ENCODE data around the gene CAPS2. TPM values are rescaled to one million over a fixed set of nuclear protein-coding genes. Genes with fewer than 3 reads are reported as not detected.

CAPS2 gene
- total and polyA plus RNA-seq, 4 donors: 0.91 to 3.1 (median 1.4) TPM

DNA sequence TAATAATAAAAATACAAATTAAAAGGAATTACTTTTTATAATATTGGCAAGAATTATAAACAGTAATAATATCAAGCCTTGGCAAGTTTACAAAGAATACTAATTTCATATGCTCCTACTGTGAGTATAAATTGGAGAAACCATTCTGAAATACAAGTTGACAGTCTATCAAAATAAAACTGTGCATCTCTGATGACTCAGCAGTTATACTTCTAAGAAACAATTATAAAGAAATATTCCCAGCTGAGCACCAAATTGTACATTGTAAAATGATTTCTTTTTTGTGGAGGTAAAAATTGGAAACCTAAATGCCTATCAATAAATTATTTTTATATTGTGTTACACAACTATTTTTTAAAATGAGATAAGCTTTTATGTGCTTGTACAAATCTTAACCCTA lies 85.0 kb downstream of the CAPS2 start:
- H3K9ac ChIP-seq (ENCODE audit: low read depth in 1 of 2, low read length in 2 of 2): no peak overlapping the region
- no peaks in the 10 kb centered on the region for H3K27me3 ChIP-seq (ENCODE audit: control insufficient read depth in 4 of 4, insufficient read depth in 4 of 4, low read length in 3 of 4)
- H3K27ac ChIP-seq (ENCODE audit: low read depth in 1 of 2, low read length in 2 of 2): no peak overlapping the region
- no peak overlapping the region for H3K4me3 ChIP-seq (ENCODE audit: low read depth in 1 of 3, low read length in 3 of 3)
- peaks cover 0 to 5% (median 0%) of the 10 kb centered on the region in 4 donors for H3K9me3 ChIP-seq (ENCODE audit: control insufficient read depth in 4 of 4, low read length in 3 of 4)
- DNase-seq (ENCODE audit: low spot score): no peak
- H3K4me1 ChIP-seq (ENCODE audit: control insufficient read depth in 4 of 4, insufficient read depth in 4 of 4, low read length in 3 of 4): no peaks in the 10 kb centered on the region
- TF ChIP-seq FOXA1 (IDR thresholded peaks at IDR 0.05): no peak
- TF ChIP-seq JUND (IDR thresholded peaks at IDR 0.05): no peak
- TF ChIP-seq CTCF (IDR thresholded peaks at IDR 0.05; ENCODE audit: low read depth, low read length, missing input control): no peak
- TF ChIP-seq FOXA2 (IDR thresholded peaks at IDR 0.05): no peak
- TF ChIP-seq GABPA (IDR thresholded peaks at IDR 0.05 in 1 of 2, conservative IDR thresholded peaks at IDR 0.05 in 1 of 2): no peak
- TF ChIP-seq REST (IDR thresholded peaks at IDR 0.05): no peak
- TF ChIP-seq HNF4G (IDR thresholded peaks at IDR 0.05): no peak
- TF ChIP-seq RXRA (IDR thresholded peaks at IDR 0.05): no peak
- TF ChIP-seq, protein P1, sequence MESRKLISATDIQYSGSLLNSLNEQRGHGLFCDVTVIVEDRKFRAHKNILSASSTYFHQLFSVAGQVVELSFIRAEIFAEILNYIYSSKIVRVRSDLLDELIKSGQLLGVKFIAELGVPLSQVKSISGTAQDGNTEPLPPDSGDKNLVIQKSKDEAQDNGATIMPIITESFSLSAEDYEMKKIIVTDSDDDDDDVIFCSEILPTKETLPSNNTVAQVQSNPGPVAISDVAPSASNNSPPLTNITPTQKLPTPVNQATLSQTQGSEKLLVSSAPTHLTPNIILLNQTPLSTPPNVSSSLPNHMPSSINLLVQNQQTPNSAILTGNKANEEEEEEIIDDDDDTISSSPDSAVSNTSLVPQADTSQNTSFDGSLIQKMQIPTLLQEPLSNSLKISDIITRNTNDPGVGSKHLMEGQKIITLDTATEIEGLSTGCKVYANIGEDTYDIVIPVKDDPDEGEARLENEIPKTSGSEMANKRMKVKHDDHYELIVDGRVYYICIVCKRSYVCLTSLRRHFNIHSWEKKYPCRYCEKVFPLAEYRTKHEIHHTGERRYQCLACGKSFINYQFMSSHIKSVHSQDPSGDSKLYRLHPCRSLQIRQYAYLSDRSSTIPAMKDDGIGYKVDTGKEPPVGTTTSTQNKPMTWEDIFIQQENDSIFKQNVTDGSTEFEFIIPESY (IDR thresholded peaks at IDR 0.05): no peak
- H3K36me3 ChIP-seq (ENCODE audit: control insufficient read depth in 4 of 4, insufficient read depth in 3 of 4, low read depth in 1 of 4, low read length in 3 of 4): no peaks in the 10 kb centered on the region

DNA sequence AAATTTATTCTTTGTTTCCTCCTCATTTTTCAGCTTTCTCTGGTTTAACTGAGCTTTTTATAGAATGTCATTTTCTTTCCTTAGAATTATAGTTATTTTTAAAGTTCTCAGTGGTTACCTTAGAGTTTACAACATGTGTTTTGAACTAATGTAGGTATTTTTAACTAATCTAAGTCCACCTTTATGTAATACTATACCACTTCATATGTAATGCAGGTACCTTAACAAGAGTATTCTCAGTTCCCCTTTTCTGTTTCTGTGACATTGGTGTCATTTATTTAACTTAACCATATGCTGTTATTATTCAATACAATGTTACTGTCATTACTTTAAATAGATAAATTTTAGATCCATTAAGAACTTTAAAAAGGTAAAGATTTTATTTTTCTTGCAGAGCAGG lies 90.1 kb downstream of the CAPS2 start:
- no peak for DNase-seq (ENCODE audit: low spot score)
- no peak overlapping the region for H3K9ac ChIP-seq (ENCODE audit: low read depth in 1 of 2, low read length in 2 of 2)
- H3K9me3 ChIP-seq (ENCODE audit: control insufficient read depth in 4 of 4, low read length in 3 of 4): peaks cover 0 to 6% (median 0%) of the 10 kb centered on the region in 4 donors
- H3K36me3 ChIP-seq (ENCODE audit: control insufficient read depth in 4 of 4, insufficient read depth in 3 of 4, low read depth in 1 of 4, low read length in 3 of 4): no peaks in the 10 kb centered on the region
- H3K4me3 ChIP-seq (ENCODE audit: low read depth in 1 of 3, low read length in 3 of 3): no peak overlapping the region
- H3K4me1 ChIP-seq (ENCODE audit: control insufficient read depth in 4 of 4, insufficient read depth in 4 of 4, low read length in 3 of 4): no peaks in the 10 kb centered on the region
- no peaks in the 10 kb centered on the region for H3K27me3 ChIP-seq (ENCODE audit: control insufficient read depth in 4 of 4, insufficient read depth in 4 of 4, low read length in 3 of 4)
- H3K27ac ChIP-seq (ENCODE audit: low read depth in 1 of 2, low read length in 2 of 2): no peak overlapping the region
- no peak for TF ChIP-seq NR2F2 (IDR thresholded peaks at IDR 0.05)
- TF ChIP-seq ATF3 (IDR thresholded peaks at IDR 0.05): no peak
- TF ChIP-seq HNF4G (IDR thresholded peaks at IDR 0.05): no peak
- no peak for TF ChIP-seq RAD21 (IDR thresholded peaks at IDR 0.05)
- TF ChIP-seq FOXA2 (IDR thresholded peaks at IDR 0.05): no peak
- TF ChIP-seq, protein P1 (IDR thresholded peaks at IDR 0.05): no peak
- no peak for TF ChIP-seq TAF1 (conservative IDR thresholded peaks at IDR 0.05)
- no peak for TF ChIP-seq CTCF (IDR thresholded peaks at IDR 0.05; ENCODE audit: low read depth, low read length, missing input control)
- TF ChIP-seq EGR1 (IDR thresholded peaks at IDR 0.05; ENCODE audit: low read depth in 2 of 2): no peak
- no peak for TF ChIP-seq GABPA (IDR thresholded peaks at IDR 0.05 in 1 of 2, conservative IDR thresholded peaks at IDR 0.05 in 1 of 2)
- TF ChIP-seq FOXA1 (IDR thresholded peaks at IDR 0.05): no peak
- no peak for TF ChIP-seq JUND (IDR thresholded peaks at IDR 0.05)
- TF ChIP-seq REST (IDR thresholded peaks at IDR 0.05): no peak
- no peak for TF ChIP-seq RXRA (IDR thresholded peaks at IDR 0.05)
- TF ChIP-seq, protein P2, sequence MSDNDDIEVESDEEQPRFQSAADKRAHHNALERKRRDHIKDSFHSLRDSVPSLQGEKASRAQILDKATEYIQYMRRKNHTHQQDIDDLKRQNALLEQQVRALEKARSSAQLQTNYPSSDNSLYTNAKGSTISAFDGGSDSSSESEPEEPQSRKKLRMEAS (IDR thresholded peaks at IDR 0.05): no peak
